ENCODE results near the gene THOC6. TPM values are rescaled to one million over a fixed set of nuclear protein-coding genes. Genes with fewer than 3 reads are reported as not detected.
A peak's percentile ranks its signal among the peaks of the same experiment; 100 is the strongest.

THOC6 gene
- total and polyA plus RNA-seq, 9 of the 15 experiments (the other 6 are each of a cell fraction or from before 2014, with no cell fraction given), result 2.5 to 65.4 (median 42.3) TPM

- TF ChIP-seq MGA (IDR thresholded peaks at IDR 0.05) (no peak), RUNX1 (IDR thresholded peaks at IDR 0.05; ENCODE audit: low read depth) (no peak), ZNF134 (CRISPR knock-in tag; conservative IDR thresholded peaks at IDR 0.05) (no peak), ZNF24 (IDR thresholded peaks at IDR 0.05) (peak; percentile 95), IRF1 (CRISPR knock-in tag; IDR thresholded peaks at IDR 0.05; ENCODE audit: borderline replicate concordance) (no peak), THRAP3 (IDR thresholded peaks at IDR 0.05; ENCODE audit: borderline replicate concordance) (no peak), HDAC2 (IDR thresholded peaks at IDR 0.05) (peak; percentile 27; the same call in 1 of the 2 replicates), ZNF592 (IDR thresholded peaks at IDR 0.05) (no peak), ZZZ3 (IDR thresholded peaks at IDR 0.05) (no peak), TRIM28 (IDR thresholded peaks at IDR 0.05) (no peak), MECOM (CRISPR knock-in tag; IDR thresholded peaks at IDR 0.05) (no peak), CC2D1A (IDR thresholded peaks at IDR 0.05) (no peak)
Observed at GRCh38 chr16:3019594-3020246, 4.1 kb upstream of the THOC6 start (continued).

All from K562 (cell line).